ENCODE measurements around the gene BSN.

Gene BSN

DNA sequence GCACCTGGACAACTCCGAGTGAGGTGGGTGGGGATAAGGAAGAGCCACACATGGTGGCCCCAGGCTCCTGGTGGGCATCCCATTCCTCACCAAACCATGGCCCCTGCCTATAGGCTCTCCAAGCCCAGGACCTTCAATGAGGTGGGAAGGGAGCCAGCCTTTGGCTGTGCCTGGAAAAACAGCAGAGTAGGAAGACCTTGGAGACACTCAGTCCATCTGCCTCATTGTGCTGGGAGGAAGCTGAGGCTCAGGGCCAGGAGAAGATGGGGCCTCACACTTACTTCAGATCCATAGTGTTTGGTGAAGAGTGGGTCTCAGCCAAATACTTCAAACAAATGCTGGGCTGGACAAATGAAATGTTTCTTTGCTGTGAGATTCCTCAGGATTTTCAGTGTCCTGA lies 72.5 kb downstream of the BSN start:
- ChIA-PET CTCF (interaction anchor here (0.9 kb wide), 1 partner anchor 28 kb away, joined by 3 read pairs; no protein-coding TSS in a partner anchor), POLR2A (no interaction called here)
- peaks cover 0 to 2% (median 0%) of the 10 kb centered on the region in 5 experiments for H3K27me3 ChIP-seq (replicated peaks in 2 of 5; ENCODE audit: control insufficient read depth in 4 of 5, insufficient read depth in 5 of 5, low read length in 4 of 5)
- H3K27ac ChIP-seq (ENCODE audit: insufficient read depth in 1 of 2, low read depth in 1 of 2, low read length in 2 of 2, poor library complexity in 1 of 2, severe bottlenecking in 2 of 2): no peak overlapping the region
- no peak overlapping the region for H3K4me3 ChIP-seq (ENCODE audit: control insufficient read depth in 1 of 7, extremely low read depth in 1 of 7, insufficient read depth in 4 of 7, low read depth in 2 of 7, low read length in 6 of 7)
- H3K9me3 ChIP-seq (ENCODE audit: control extremely low read depth in 1 of 5, control insufficient read depth in 4 of 5, insufficient read depth in 2 of 5, low read depth in 1 of 5, low read length in 4 of 5): peaks cover 0 to 3% (median 0%) of the 10 kb centered on the region in 5 experiments
- WGBS (ENCODE audit: insufficient coverage): 100% methylated on average over 1 of the region's 1 CpG
- H3K36me3 ChIP-seq (ENCODE audit: control insufficient read depth in 4 of 4, insufficient read depth in 4 of 4, low read length in 3 of 4): no peaks in the 10 kb centered on the region
- DNase-seq: no peak
- H3K4me1 ChIP-seq (ENCODE audit: control extremely low read depth in 1 of 4, control insufficient read depth in 4 of 4, insufficient read depth in 4 of 4, low read length in 3 of 4): peaks cover 0 to 7% (median 1%) of the 10 kb centered on the region in 4 experiments

DNA sequence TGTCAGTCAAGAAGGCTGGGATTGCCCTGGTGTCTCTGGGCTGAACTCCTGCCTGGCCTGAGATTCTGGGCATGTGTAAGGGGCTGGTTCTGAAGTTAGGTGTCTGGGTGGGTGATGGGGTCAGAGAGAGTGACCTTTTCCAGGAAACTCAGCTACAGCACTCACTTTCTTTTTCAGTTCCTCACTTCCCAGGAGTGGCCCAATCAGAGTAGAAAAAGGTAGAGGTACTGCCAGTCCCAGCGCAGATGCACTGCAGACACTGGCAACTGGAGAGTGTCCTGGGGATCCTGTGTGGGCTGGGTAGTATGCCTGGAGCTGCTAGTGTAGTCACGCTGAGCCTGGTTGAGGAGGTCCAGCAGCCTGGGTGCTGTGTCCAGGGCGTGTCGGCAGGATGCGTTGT lies 73.4 kb downstream of the BSN start:
- Histone ChIP-seq H3K27ac (ENCODE audit: insufficient read depth in 1 of 2, low read depth in 1 of 2, low read length in 2 of 2, poor library complexity in 1 of 2, severe bottlenecking in 2 of 2) (no peak overlapping the region), H3K4me3 (ENCODE audit: control insufficient read depth in 1 of 7, extremely low read depth in 1 of 7, insufficient read depth in 4 of 7, low read depth in 2 of 7, low read length in 6 of 7) (no peak overlapping the region), H3K36me3 (ENCODE audit: control insufficient read depth in 4 of 4, insufficient read depth in 4 of 4, low read length in 3 of 4) (no peaks in the 10 kb centered on the region), H3K27me3 (replicated peaks in 2 of 5; ENCODE audit: control insufficient read depth in 4 of 5, insufficient read depth in 5 of 5, low read length in 4 of 5) (peaks cover 0 to 2% (median 0%) of the 10 kb centered on the region in 5 experiments), H3K4me1 (ENCODE audit: control extremely low read depth in 1 of 4, control insufficient read depth in 4 of 4, insufficient read depth in 4 of 4, low read length in 3 of 4) (peaks cover 0 to 7% (median 1%) of the 10 kb centered on the region in 4 experiments), H3K9me3 (ENCODE audit: control extremely low read depth in 1 of 5, control insufficient read depth in 4 of 5, insufficient read depth in 2 of 5, low read depth in 1 of 5, low read length in 4 of 5) (peaks cover 0 to 5% (median 0%) of the 10 kb centered on the region in 5 experiments)
- DNase-seq: no peak
- ChIA-PET POLR2A (no interaction called here), CTCF (no interaction called here)
- WGBS (ENCODE audit: insufficient coverage): 99% methylated on average over 5 of the region's 5 CpGs

DNA sequence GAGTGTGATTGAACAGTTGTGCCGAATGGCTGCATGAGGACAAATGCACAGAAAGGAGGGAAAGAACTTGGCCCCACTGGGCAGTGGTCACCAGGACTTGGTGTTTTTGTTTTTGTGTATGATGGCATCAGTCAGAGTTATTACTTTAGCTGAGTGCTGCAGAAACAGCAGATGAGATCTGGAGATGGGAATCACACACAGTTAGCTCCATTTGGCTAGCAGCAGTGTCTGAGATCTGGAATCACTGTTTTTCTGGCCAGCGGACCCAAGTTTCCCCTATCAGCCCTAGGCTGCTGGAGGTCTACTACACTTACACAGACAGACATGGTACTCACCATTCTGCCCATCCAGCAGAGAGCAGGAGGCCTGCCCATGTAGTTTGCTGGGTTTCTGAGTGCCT lies 74.0 kb downstream of the BSN start:
- peaks cover 0 to 2% (median 0%) of the 10 kb centered on the region in 5 experiments for H3K27me3 ChIP-seq (replicated peaks in 2 of 5; ENCODE audit: control insufficient read depth in 4 of 5, insufficient read depth in 5 of 5, low read length in 4 of 5)
- no peak for DNase-seq
- peaks cover 0 to 7% (median 1%) of the 10 kb centered on the region in 4 experiments for H3K4me1 ChIP-seq (ENCODE audit: control extremely low read depth in 1 of 4, control insufficient read depth in 4 of 4, insufficient read depth in 4 of 4, low read length in 3 of 4)
- no peak overlapping the region for H3K27ac ChIP-seq (ENCODE audit: insufficient read depth in 1 of 2, low read depth in 1 of 2, low read length in 2 of 2, poor library complexity in 1 of 2, severe bottlenecking in 2 of 2)
- H3K4me3 ChIP-seq (ENCODE audit: control insufficient read depth in 1 of 7, extremely low read depth in 1 of 7, insufficient read depth in 4 of 7, low read depth in 2 of 7, low read length in 6 of 7): no peak overlapping the region
- WGBS (ENCODE audit: insufficient coverage): 100% methylated on average over 1 of the region's 2 CpGs
- ChIA-PET POLR2A (no interaction called here), CTCF (interaction anchor here (1.0 kb wide), 1 partner anchor 9 kb away, joined by 4 read pairs; no protein-coding TSS in a partner anchor)
- no peaks in the 10 kb centered on the region for H3K36me3 ChIP-seq (ENCODE audit: control insufficient read depth in 4 of 4, insufficient read depth in 4 of 4, low read length in 3 of 4)
- peaks cover 0 to 5% (median 0%) of the 10 kb centered on the region in 5 experiments for H3K9me3 ChIP-seq (ENCODE audit: control extremely low read depth in 1 of 5, control insufficient read depth in 4 of 5, insufficient read depth in 2 of 5, low read depth in 1 of 5, low read length in 4 of 5)

DNA sequence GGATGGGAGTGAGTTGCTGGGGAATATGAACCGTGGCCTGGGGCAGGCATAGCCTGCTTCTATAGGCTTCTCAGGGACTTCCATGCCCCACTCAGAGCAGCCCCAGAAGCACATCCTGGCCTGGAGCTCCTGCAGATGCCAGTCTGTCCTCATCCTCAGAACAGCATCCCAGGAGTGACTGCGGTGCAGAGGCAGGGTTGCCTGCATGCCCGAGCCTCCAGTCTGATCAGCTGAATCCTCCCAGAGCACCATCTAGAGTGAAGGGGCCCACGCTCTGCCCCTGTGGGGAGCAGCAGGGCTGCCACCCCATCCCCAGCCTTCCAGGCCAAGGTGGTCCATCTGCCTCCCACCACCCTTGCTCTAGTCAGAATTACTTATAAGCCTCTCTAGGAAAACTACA lies 75.2 kb downstream of the BSN start:
- no peak for DNase-seq
- Histone ChIP-seq H3K4me1 (ENCODE audit: control extremely low read depth in 1 of 4, control insufficient read depth in 4 of 4, insufficient read depth in 4 of 4, low read length in 3 of 4) (peaks cover 0 to 7% (median 1%) of the 10 kb centered on the region in 4 experiments), H3K36me3 (ENCODE audit: control insufficient read depth in 4 of 4, insufficient read depth in 4 of 4, low read length in 3 of 4) (no peaks in the 10 kb centered on the region), H3K4me3 (ENCODE audit: control insufficient read depth in 1 of 7, extremely low read depth in 1 of 7, insufficient read depth in 4 of 7, low read depth in 2 of 7, low read length in 6 of 7) (no peak overlapping the region), H3K27ac (ENCODE audit: insufficient read depth in 1 of 2, low read depth in 1 of 2, low read length in 2 of 2, poor library complexity in 1 of 2, severe bottlenecking in 2 of 2) (no peak overlapping the region), H3K27me3 (replicated peaks in 2 of 5; ENCODE audit: control insufficient read depth in 4 of 5, insufficient read depth in 5 of 5, low read length in 4 of 5) (no peaks in the 10 kb centered on the region), H3K9me3 (ENCODE audit: control extremely low read depth in 1 of 5, control insufficient read depth in 4 of 5, insufficient read depth in 2 of 5, low read depth in 1 of 5, low read length in 4 of 5) (peaks cover 0 to 5% (median 0%) of the 10 kb centered on the region in 5 experiments)
- ChIA-PET CTCF (no interaction called here), POLR2A (no interaction called here)
- WGBS (ENCODE audit: insufficient coverage): 94% methylated on average over 3 of the region's 4 CpGs

DNA sequence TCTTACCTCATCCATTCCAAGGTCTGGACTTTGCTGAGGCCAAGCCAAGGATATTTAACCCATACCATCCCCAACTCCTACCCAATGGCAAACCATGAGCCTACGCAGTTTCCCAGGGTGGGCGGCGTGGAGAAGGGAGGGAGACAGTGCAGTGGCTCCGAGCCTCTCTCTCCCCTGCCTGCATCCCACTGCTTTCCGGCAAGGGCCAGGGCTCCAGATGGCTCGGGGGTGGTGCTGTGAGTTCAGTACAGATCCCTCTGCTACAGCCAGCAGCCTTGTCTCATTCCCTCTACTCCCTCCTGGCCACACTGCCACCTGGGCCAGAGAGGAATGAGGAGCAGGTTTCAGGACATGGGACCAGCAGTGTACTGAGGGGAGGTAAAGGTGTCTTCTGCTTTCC lies 75.6 kb downstream of the BSN start:
- Histone ChIP-seq H3K4me1 (ENCODE audit: control extremely low read depth in 1 of 4, control insufficient read depth in 4 of 4, insufficient read depth in 4 of 4, low read length in 3 of 4) (peaks cover 0 to 7% (median 1%) of the 10 kb centered on the region in 4 experiments), H3K4me3 (ENCODE audit: control insufficient read depth in 1 of 7, extremely low read depth in 1 of 7, insufficient read depth in 4 of 7, low read depth in 2 of 7, low read length in 6 of 7) (no peak overlapping the region), H3K36me3 (ENCODE audit: control insufficient read depth in 4 of 4, insufficient read depth in 4 of 4, low read length in 3 of 4) (no peaks in the 10 kb centered on the region), H3K9me3 (ENCODE audit: control extremely low read depth in 1 of 5, control insufficient read depth in 4 of 5, insufficient read depth in 2 of 5, low read depth in 1 of 5, low read length in 4 of 5) (peaks cover 0 to 5% (median 0%) of the 10 kb centered on the region in 5 experiments), H3K27me3 (replicated peaks in 2 of 5; ENCODE audit: control insufficient read depth in 4 of 5, insufficient read depth in 5 of 5, low read length in 4 of 5) (no peaks in the 10 kb centered on the region), H3K27ac (ENCODE audit: insufficient read depth in 1 of 2, low read depth in 1 of 2, low read length in 2 of 2, poor library complexity in 1 of 2, severe bottlenecking in 2 of 2) (no peak overlapping the region)
- no peak for DNase-seq
- WGBS (ENCODE audit: insufficient coverage): 100% methylated on average over 6 of the region's 6 CpGs
- ChIA-PET POLR2A (no interaction called here), CTCF (no interaction called here)

DNA sequence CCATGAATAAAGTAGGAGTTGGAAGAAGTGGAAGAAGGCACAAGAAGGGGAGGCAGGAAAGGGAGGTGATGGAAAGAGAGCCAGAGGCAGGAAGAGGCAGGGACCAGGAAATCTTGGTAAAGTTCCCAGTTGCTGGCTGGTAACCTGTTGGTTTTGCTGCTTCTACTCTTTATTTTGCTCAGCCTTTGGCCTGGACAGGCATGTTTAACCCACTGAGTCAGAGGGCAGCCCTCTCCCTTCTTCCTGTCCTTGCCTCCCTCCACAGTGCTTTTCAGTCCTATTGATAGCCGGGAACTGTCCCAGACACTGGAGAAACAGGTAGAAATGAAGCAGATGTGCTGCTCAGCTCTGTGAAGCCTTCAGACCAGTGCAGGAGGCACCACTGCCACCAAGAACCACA lies 76.5 kb downstream of the BSN start:
- ChIA-PET CTCF (no interaction called here), POLR2A (no interaction called here)
- DNase-seq: no peak
- Histone ChIP-seq H3K4me3 (ENCODE audit: control insufficient read depth in 1 of 7, extremely low read depth in 1 of 7, insufficient read depth in 4 of 7, low read depth in 2 of 7, low read length in 6 of 7) (no peak overlapping the region), H3K27me3 (replicated peaks in 2 of 5; ENCODE audit: control insufficient read depth in 4 of 5, insufficient read depth in 5 of 5, low read length in 4 of 5) (peaks cover 0 to 3% (median 0%) of the 10 kb centered on the region in 5 experiments), H3K4me1 (ENCODE audit: control extremely low read depth in 1 of 4, control insufficient read depth in 4 of 4, insufficient read depth in 4 of 4, low read length in 3 of 4) (peaks cover 0 to 7% (median 1%) of the 10 kb centered on the region in 4 experiments), H3K9me3 (ENCODE audit: control extremely low read depth in 1 of 5, control insufficient read depth in 4 of 5, insufficient read depth in 2 of 5, low read depth in 1 of 5, low read length in 4 of 5) (peaks cover 0 to 5% (median 0%) of the 10 kb centered on the region in 5 experiments), H3K36me3 (ENCODE audit: control insufficient read depth in 4 of 4, insufficient read depth in 4 of 4, low read length in 3 of 4) (no peaks in the 10 kb centered on the region), H3K27ac (ENCODE audit: insufficient read depth in 1 of 2, low read depth in 1 of 2, low read length in 2 of 2, poor library complexity in 1 of 2, severe bottlenecking in 2 of 2) (no peak overlapping the region)
- WGBS (ENCODE audit: insufficient coverage): no CpG with 5 or more reads among the region's 1 CpG

DNA sequence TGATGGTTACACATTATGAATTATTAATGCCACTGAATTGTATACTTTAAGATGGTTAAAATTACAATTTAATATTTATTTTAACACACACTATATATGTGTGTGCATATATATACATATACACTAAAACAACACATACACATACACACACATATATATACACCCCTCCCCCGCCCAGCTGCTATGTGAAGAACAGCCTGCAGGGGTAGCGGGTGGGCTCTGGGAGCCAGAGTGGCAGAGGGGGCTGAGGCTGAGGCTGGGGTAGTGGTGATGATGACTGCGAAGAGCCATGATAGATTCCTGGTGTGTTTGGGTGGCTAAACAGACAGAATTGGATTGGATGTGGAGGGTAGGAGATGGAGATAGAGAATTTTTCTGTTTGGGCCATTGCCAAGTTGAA lies 80.5 kb downstream of the BSN start:
- Histone ChIP-seq H3K9me3 (ENCODE audit: control extremely low read depth in 1 of 5, control insufficient read depth in 4 of 5, insufficient read depth in 2 of 5, low read depth in 1 of 5, low read length in 4 of 5) (peaks cover 0 to 5% (median 0%) of the 10 kb centered on the region in 5 experiments), H3K27me3 (replicated peaks in 2 of 5; ENCODE audit: control insufficient read depth in 4 of 5, insufficient read depth in 5 of 5, low read length in 4 of 5) (peaks cover 0 to 3% (median 0%) of the 10 kb centered on the region in 5 experiments), H3K4me1 (ENCODE audit: control extremely low read depth in 1 of 4, control insufficient read depth in 4 of 4, insufficient read depth in 4 of 4, low read length in 3 of 4) (peaks cover 0 to 3% (median 0%) of the 10 kb centered on the region in 4 experiments), H3K36me3 (ENCODE audit: control insufficient read depth in 4 of 4, insufficient read depth in 4 of 4, low read length in 3 of 4) (no peaks in the 10 kb centered on the region), H3K27ac (ENCODE audit: insufficient read depth in 1 of 2, low read depth in 1 of 2, low read length in 2 of 2, poor library complexity in 1 of 2, severe bottlenecking in 2 of 2) (no peak overlapping the region), H3K4me3 (ENCODE audit: control insufficient read depth in 1 of 7, extremely low read depth in 1 of 7, insufficient read depth in 4 of 7, low read depth in 2 of 7, low read length in 6 of 7) (no peak overlapping the region)
- peak in 2 of 3 donors; percentile 21 to 26 for DNase-seq
- ChIA-PET POLR2A (no interaction called here), CTCF (no interaction called here)
- WGBS (ENCODE audit: insufficient coverage): 100% methylated on average over 2 of the region's 3 CpGs

Measured in common myeloid progenitor, CD34-positive (primary cell).